H1 (cell line): ENCODE measurements around the gene LRRC14B. TPM values are rescaled to one million over a fixed set of nuclear protein-coding genes. Genes with fewer than 3 reads are reported as not detected.

Source experiments
- CHD1 ChIP-seq: IDR thresholded peaks from 2 replicates; pipeline ENCODE4 v1.6.1; 2012; ENCODE audit warnings: low read depth, low read length, improper control_type of control experiment
- RNF2 ChIP-seq: fragments of 200-900, 300-1000 bp; sonication (generic); IDR thresholded peaks from 2 replicates; pipeline ENCODE4 v1.7.1; 2016; ENCODE audit warnings: borderline replicate concordance, low read depth, mild to moderate bottlenecking, antibody characterized with exemption, low read length; ENCODE audit not compliant: poor library complexity, severe bottlenecking; ENCODE audit errors: missing control alignments
- SIX5 ChIP-seq: IDR thresholded peaks from 2 replicates; pipeline ENCODE4 v1.6.1; 2011; ENCODE audit warnings: mild to moderate bottlenecking, low read depth, low read length
- polyA plus RNA-seq, 7 experiments: library from polyadenylated mRNA; depleted of rRNA in 3 of 7; stranded (reverse) in 5 of 7; unstranded in 2 of 7; fragments of >200 nt in 5 of 7; fragments of 200-250 nt in 2 of 7; gene quantifications; 1 replicate in 5 of 7; 2 replicates in 1 of 7; 4 replicates in 1 of 7; pipeline versions ENCODE4 v1.2.1 to v1.2.3, GENCODE V29; 2011 to 2013; ENCODE audit warnings: missing spikeins in 2 of 7, mixed read lengths in 2 of 7
- total RNA-seq: library from RNA; stranded (reverse); fragmentation: NEBNext Ultra II Directional; extraction: Animal tissue kit (Norgen Biotek cat#: 25700); gene quantifications from 2 replicates; pipeline ENCODE4 v1.2.1, GENCODE V29; 2021

Gene LRRC14B
- total and polyA plus RNA-seq, 2 of the 8 experiments (the other 6 are each of a cell fraction or from before 2014, with no cell fraction given), result not detected

DNA sequence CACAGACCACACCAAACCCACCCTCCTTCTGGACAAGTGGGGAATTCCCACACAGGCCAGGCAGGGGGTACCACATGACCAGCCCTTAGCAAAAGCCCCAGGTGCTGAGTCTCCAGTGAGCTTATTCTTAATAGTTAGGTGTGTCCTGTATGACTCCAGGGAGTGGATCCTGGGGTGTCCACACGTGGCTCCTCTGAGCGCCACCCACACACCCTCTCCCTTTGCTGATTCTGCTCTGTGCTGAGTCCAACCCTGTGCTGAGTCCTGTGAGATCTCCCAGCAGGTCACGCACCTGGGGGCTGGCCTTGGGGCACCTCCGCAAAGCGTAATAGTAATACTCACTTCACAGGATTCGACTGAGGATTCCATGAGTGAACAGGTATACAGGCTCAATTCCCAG is 12.7 kb downstream of the LRRC14B start (continued):
- TF ChIP-seq RNF2, result no peak
- no peak for TF ChIP-seq CHD1
- TF ChIP-seq SIX5, result no peak
